Measurements from ENCODE around the gene PELI3.

- TF ChIP-seq POLR2AphosphoS5 (IDR thresholded peaks at IDR 0.05; ENCODE audit: low read length) = no peak
- no peak for TF ChIP-seq CTCF (IDR thresholded peaks at IDR 0.05 in 2 of 3, conservative IDR thresholded peaks at IDR 0.05 in 1 of 3; ENCODE audit: control insufficient read depth in 2 of 3, extremely low read depth in 1 of 3, insufficient read depth in 1 of 3, low read depth in 3 of 3, low read length in 3 of 3)
- TF ChIP-seq POLR2A (IDR thresholded peaks at IDR 0.05; ENCODE audit: low read depth, low read length) = no peak
- TF ChIP-seq BRCA1 (IDR thresholded peaks at IDR 0.05; ENCODE audit: low read depth, low read length) = no peak
Observed at GRCh38 chr11:66523611-66524010, 56.9 kb downstream of the PELI3 start.

Data from GM12878 (cell line).